Stimulated activated CD8-positive, alpha-beta memory T cell treated with anti-CD3 and anti-CD28 coated beads, Interleukin-15, amount 100 ng/mL, for 4 hours (primary cell): ENCODE measurements around the gene CBLB.

Experiments used
- DNase-seq, 2 donors: peaks; one replicate each; pipeline ENCODE4 v3.0.0-alpha.2; 2020; ENCODE audit warnings: low read depth in 2 of 2

CBLB gene

GRCh38 chr3:105868742-105869530, at the start of gene CBLB:
Gene CBLB, minus strand, starts transcription at chr3:105869012. Its CDS starts 1,435 bp downstream, at chr3:105867577.
- DNase-seq = peak; percentile 70 to 77

- no peak for DNase-seq
Measured at GRCh38 chr3:105916767-105917166, 48.0 kb upstream of the CBLB start.

- DNase-seq = no peak
Measured at GRCh38 chr3:105915524-105915923, 46.7 kb upstream of the CBLB start.

GRCh38 chr3:105913616-105914015, 44.8 kb upstream of the CBLB start:
- no peak for DNase-seq

GRCh38 chr3:105912891-105913290, 44.1 kb upstream of the CBLB start:
- DNase-seq = no peak

- DNase-seq = no peak
Measured at GRCh38 chr3:105911496-105911895, 42.7 kb upstream of the CBLB start.

GRCh38 chr3:105907777-105908176, 39.0 kb upstream of the CBLB start:
- DNase-seq = no peak

GRCh38 chr3:105906836-105907235, 38.0 kb upstream of the CBLB start:
- no peak for DNase-seq

- no peak for DNase-seq
Measured at GRCh38 chr3:105906345-105906744, 37.5 kb upstream of the CBLB start.

- DNase-seq = no peak
Measured at GRCh38 chr3:105905328-105905727, 36.5 kb upstream of the CBLB start.

GRCh38 chr3:105904678-105905284, 36.0 kb upstream of the CBLB start:
- DNase-seq = no peak

- DNase-seq = no peak
Measured at GRCh38 chr3:105904251-105904650, 35.4 kb upstream of the CBLB start.

GRCh38 chr3:105899516-105899915, 30.7 kb upstream of the CBLB start:
- DNase-seq = no peak

GRCh38 chr3:105891101-105891500, 22.3 kb upstream of the CBLB start:
- no peak for DNase-seq

GRCh38 chr3:105888621-105889579, 20.1 kb upstream of the CBLB start:
- no peak for DNase-seq

GRCh38 chr3:105885256-105885655, 16.4 kb upstream of the CBLB start:
- no peak for DNase-seq

GRCh38 chr3:105883798-105884377, 15.1 kb upstream of the CBLB start:
- no peak for DNase-seq

- no peak for DNase-seq
Measured at GRCh38 chr3:105880681-105881290, 12.0 kb upstream of the CBLB start.

GRCh38 chr3:105878061-105878460, 9.2 kb upstream of the CBLB start:
- no peak for DNase-seq

GRCh38 chr3:105877336-105877910, 8.6 kb upstream of the CBLB start:
- no peak for DNase-seq

- DNase-seq = no peak
Measured at GRCh38 chr3:105876780-105877327, 8.0 kb upstream of the CBLB start.
